Measurements from ENCODE around the gene CIB1.
A peak's percentile ranks its signal among the peaks of the same experiment; 100 is the strongest.

Gene CIB1

GRCh38 chr15:90239371-90239770, 5.6 kb upstream of the CIB1 start:
- DNase-seq: no peak

- DNase-seq: no peak
Observed at GRCh38 chr15:90234096-90234988, 601 bp upstream of the CIB1 start, which contains the start of gene GDPGP1. Gene GDPGP1 (plus strand): TSS chr15:90234209. CDS start chr15:90240909, 6,700 bp downstream.

GRCh38 chr15:90232941-90233386, 777 bp downstream of the CIB1 start:
- no peak for DNase-seq

- DNase-seq: peak in 1 of 2 experiments; percentile 21
Observed at GRCh38 chr15:90232196-90232595, 1.5 kb downstream of the CIB1 start.

- peak; percentile 66 to 77 for DNase-seq
Observed at GRCh38 chr15:90231028-90232017, 2.4 kb downstream of the CIB1 start.

GRCh38 chr15:90230610-90231009, 3.1 kb downstream of the CIB1 start:
- DNase-seq: no peak

GRCh38 chr15:90230071-90230494, 3.7 kb downstream of the CIB1 start:
- DNase-seq: no peak

- no peak for DNase-seq
Observed at GRCh38 chr15:90228960-90229359, 4.8 kb downstream of the CIB1 start.

GRCh38 chr15:90227816-90228772, 5.6 kb downstream of the CIB1 start:
- no peak for DNase-seq

GRCh38 chr15:90227336-90227735, 6.4 kb downstream of the CIB1 start:
- DNase-seq: no peak

GRCh38 chr15:90225504-90226234, 8.1 kb downstream of the CIB1 start:
- DNase-seq: no peak

- DNase-seq: no peak
Observed at GRCh38 chr15:90225047-90225446, 8.7 kb downstream of the CIB1 start.

GRCh38 chr15:90223441-90224165, 10.1 kb downstream of the CIB1 start:
- DNase-seq: no peak

- DNase-seq: no peak
Observed at GRCh38 chr15:90222547-90222946, 11.2 kb downstream of the CIB1 start.

GRCh38 chr15:90221246-90221900, 12.4 kb downstream of the CIB1 start:
- DNase-seq: peak; percentile 40 to 57

- peak; percentile 61 to 71 for DNase-seq
Observed at GRCh38 chr15:90219421-90220141, 14.2 kb downstream of the CIB1 start.

GRCh38 chr15:90217671-90218394, 15.9 kb downstream of the CIB1 start:
- DNase-seq: no peak

GRCh38 chr15:90214553-90215196, 19.1 kb downstream of the CIB1 start:
- DNase-seq: no peak

All from activated CD4-positive, alpha-beta T cell treated with anti-CD3 and anti-CD28 coated beads, Interleukin-2, amount 50 U/mL, for 48 hours (primary cell).